ENCODE data around the gene NCDN.

NCDN gene

DNA sequence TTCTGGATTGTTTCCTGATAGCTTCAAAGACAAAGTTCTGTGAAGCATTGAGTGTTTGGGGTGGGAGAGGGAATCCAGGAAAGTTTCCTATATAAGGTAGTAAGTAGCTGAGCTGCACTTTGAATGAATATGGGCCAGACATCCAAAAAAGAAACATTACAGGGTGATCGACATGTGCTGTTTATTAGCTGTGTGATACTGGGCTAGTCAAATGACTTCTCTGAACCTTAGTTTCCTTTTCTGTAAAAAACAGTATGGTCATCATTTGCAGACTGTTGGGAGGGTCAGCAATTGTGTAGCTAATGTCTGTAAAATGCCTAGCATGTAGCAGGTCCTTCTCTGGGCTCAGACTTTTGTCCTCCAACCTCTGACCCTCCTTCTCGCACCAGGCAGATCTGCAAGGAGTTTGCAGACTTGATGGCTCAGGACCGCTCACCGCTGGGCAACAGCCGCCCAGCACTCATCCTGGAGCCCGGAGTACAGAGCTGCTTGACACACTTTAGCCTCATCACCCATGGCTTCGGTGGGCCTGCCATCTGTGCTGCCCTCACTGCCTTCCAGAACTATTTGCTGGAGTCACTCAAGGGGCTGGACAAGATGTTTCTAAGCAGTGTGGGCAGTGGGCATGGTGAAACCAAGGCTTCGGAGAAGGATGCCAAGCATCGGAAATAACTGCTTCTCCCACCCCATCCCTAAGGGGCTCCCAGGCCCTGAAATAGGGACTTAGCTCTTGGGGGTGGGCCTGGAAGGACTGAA, 36.6 kb downstream of the NCDN start:
- TF ChIP-seq, protein P1, sequence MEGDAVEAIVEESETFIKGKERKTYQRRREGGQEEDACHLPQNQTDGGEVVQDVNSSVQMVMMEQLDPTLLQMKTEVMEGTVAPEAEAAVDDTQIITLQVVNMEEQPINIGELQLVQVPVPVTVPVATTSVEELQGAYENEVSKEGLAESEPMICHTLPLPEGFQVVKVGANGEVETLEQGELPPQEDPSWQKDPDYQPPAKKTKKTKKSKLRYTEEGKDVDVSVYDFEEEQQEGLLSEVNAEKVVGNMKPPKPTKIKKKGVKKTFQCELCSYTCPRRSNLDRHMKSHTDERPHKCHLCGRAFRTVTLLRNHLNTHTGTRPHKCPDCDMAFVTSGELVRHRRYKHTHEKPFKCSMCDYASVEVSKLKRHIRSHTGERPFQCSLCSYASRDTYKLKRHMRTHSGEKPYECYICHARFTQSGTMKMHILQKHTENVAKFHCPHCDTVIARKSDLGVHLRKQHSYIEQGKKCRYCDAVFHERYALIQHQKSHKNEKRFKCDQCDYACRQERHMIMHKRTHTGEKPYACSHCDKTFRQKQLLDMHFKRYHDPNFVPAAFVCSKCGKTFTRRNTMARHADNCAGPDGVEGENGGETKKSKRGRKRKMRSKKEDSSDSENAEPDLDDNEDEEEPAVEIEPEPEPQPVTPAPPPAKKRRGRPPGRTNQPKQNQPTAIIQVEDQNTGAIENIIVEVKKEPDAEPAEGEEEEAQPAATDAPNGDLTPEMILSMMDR (conservative IDR thresholded peaks at IDR 0.05; ENCODE audit: low read depth, low read length), result no peak
- DNase-seq (ENCODE audit: low read depth), result no peak

DNA sequence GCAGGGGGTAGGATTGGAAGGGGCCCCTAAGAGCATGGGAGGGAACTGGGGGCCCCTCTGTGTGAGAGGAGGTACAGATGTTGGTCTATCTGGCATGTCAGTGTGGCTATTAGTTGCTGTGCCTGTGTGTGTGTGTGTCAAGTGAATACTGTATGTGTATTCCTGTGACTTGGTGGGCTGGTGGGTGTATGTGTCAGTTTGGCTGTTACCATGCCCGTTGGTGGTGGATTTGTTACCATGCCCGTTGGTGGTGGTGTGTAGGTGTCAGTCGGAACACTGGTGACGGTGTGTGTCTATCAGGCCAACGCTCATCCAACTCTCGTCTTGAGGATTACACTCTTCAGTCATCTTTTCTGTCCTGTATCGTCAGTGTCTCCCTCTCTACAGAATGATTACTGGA, 38.1 kb downstream of the NCDN start:
- no peak for DNase-seq (ENCODE audit: low read depth)
- TF ChIP-seq, protein P1 (conservative IDR thresholded peaks at IDR 0.05; ENCODE audit: low read depth, low read length), result no peak
- no peak overlapping the region for H3K4me3 ChIP-seq (ENCODE audit: low read length)

More for the DNA sequence above, 36.6 kb downstream of the NCDN start:
- no peak overlapping the region for H3K4me3 ChIP-seq (ENCODE audit: low read length)

DNA sequence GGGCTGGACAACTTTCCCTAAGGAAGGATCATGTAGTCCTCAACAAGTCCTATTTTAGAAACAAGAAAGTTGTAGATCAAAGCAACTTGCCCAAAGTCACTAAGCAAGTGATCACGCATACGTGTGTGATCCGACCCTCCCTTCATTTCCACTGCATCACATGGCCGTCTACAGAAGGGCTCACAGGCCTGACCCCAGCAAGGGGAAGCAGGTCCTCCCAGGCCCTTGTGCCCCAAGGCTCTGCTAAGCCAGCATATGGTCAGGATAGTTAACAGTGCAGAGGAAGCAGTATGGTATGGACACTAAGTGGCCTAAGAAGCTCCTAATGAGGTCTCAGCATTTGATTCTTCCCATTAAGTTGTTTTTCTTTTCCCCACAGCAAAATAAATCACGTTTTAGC, 40.3 kb downstream of the NCDN start:
- no peak overlapping the region for H3K4me3 ChIP-seq (ENCODE audit: low read length)
- TF ChIP-seq, protein P1 (conservative IDR thresholded peaks at IDR 0.05; ENCODE audit: low read depth, low read length), result no peak
- DNase-seq (ENCODE audit: low read depth), result no peak

DNA sequence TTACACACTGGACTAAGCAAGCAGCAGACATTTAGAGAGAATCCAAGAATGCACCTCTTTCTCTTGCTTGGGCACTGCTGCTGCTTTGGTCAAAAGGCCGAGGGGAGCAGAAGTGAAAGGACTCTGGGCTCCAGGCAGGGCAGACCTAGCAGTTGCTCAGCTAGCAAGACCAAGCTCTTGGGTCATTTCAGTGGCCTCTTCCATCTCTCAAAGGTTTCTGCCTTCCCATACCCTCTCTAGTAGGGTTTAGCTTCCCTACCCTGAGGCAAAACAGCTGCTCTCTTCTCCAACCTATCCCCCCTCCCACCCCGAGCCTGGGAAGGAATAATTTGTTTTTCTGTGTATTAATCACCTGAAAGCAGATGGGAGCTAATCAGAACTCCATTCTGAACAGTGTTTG, 41.3 kb downstream of the NCDN start:
- H3K4me3 ChIP-seq (ENCODE audit: low read length), result no peak overlapping the region
- no peak for DNase-seq (ENCODE audit: low read depth)
- TF ChIP-seq, protein P1 (conservative IDR thresholded peaks at IDR 0.05; ENCODE audit: low read depth, low read length), result no peak

DNA sequence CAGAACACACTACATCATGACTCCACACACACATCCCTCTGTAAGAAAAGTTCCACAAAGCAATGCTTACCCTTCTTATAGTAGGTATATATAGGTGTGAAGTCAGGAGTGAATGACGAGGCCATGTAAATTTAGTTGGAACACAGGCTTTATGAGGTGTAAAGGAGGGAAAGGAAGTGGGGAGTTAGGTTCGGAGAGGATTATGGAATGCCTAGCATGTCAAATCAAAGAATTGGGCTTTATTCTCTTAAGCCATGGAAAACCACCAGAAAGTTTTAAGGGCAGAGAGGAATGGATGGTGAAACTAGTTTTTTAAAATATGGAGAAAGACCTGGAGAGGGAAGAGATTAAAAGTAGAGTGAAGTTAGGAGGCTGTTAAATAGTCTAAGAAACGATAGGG, 41.8 kb downstream of the NCDN start:
- no peak for DNase-seq (ENCODE audit: low read depth)
- TF ChIP-seq, protein P1 (conservative IDR thresholded peaks at IDR 0.05; ENCODE audit: low read depth, low read length), result no peak
- no peak overlapping the region for H3K4me3 ChIP-seq (ENCODE audit: low read length)

DNA sequence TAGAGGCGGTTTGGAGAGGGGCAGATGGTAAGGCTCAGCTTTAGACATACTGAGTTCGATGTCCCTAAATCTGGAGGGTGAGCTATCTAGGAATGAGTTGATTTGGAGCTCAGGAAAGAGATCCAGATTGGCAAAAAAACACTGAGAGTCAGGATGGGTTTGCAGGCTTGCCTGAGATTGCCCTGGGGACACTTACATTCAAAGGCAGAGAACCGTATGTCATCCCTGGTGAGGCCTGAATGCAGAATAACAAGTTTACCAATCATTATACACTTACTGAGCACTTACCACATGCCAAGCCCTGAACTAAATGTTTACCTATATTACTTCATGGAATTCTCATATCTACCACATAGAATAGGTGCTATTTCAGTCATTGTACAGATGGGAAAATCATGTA, 43.0 kb downstream of the NCDN start:
- H3K4me3 ChIP-seq (ENCODE audit: low read length), result no peak overlapping the region
- TF ChIP-seq, protein P1 (conservative IDR thresholded peaks at IDR 0.05; ENCODE audit: low read depth, low read length), result no peak
- DNase-seq (ENCODE audit: low read depth), result no peak

DNA sequence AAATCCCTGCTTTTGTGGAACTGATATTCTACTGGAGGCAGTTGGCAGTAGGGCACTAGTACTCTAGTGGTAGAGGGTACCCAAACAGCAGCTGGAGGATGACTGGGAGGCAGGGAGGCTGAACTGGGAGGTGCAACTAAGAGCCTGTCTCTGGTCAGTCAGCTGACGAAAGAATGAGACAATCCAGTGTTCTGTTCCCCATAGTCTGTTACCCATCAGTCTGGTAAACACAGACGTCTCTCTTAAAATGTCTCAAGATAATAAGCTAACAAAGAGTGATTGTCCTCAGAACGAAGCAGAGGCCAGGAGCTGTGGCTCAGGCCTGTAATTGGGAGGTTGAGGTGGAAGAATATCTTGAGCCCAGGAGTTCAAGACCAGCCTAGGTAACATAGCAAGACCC, 45.9 kb downstream of the NCDN start:
- H3K4me3 ChIP-seq (ENCODE audit: low read length), result no peak overlapping the region
- DNase-seq (ENCODE audit: low read depth), result no peak
- TF ChIP-seq, protein P1 (conservative IDR thresholded peaks at IDR 0.05; ENCODE audit: low read depth, low read length), result no peak
